ENCODE measurements around the gene CDH9. TPM values are rescaled to one million over a fixed set of nuclear protein-coding genes. Genes with fewer than 3 reads are reported as not detected.

CDH9 gene
- total RNA-seq, 1 experiment from 2014 or later: not detected

DNA sequence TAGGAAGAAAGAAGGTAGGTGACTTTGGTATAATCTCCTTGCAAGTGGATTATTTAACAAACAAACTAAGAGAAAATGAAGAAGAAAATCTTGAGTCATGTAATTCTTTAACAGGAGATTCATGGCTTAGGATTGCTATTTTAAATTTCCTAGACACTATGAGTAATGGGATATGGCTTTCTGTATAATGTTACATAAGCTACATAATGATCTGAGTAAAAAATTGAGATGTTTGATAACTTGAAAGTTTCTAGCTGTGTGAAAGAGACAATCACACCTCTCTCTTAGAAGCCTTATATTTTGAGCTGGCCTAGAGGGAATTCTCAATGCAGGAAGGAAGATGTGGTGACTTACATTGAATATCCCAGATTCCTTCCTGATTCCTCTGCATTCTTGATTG is 92.5 kb downstream of the CDH9 start:
- H3K4me1 ChIP-seq (replicated peaks; ENCODE audit: insufficient read depth): no peaks in the 10 kb centered on the region
- no peak for DNase-seq

DNA sequence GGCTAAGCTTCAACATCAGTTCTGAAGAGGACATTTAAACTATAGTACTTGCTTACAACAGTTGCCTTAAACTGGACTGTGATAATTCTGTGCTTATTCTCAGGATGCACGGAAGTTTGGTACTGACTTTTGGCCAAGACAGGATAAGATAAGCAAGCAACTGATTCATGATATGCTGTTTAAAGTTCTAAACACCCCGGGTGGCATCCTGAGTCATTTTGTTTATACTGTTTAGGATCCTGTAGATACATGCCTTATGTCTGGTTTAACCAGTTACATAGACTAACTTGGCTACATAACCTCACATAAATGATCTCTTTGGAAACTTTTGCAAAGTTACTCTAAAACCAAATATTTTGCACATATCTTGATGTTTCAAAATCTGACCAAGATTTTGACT is 95.9 kb downstream of the CDH9 start:
- Histone ChIP-seq H2AFZ (no peak overlapping the region), H3F3A (ENCODE audit: insufficient read depth, low read depth) (no peaks in the 10 kb centered on the region), H3K27me3 (ENCODE audit: insufficient read depth, low read depth) (no peaks in the 10 kb centered on the region), H3K9me2 (ENCODE audit: insufficient read depth) (no peaks in the 10 kb centered on the region), H3K4me2 (no peak overlapping the region), H3K9me3 (ENCODE audit: insufficient read depth, low read depth) (no peaks in the 10 kb centered on the region), H3K4me3 (no peak overlapping the region), H4K20me1 (ENCODE audit: insufficient read depth) (no peaks in the 10 kb centered on the region), H3K27ac (no peak overlapping the region), H3K79me2 (ENCODE audit: low read depth) (no peaks in the 10 kb centered on the region), H3K4me1 (replicated peaks; ENCODE audit: insufficient read depth) (no peaks in the 10 kb centered on the region), H3K36me3 (ENCODE audit: low read depth) (no peaks in the 10 kb centered on the region)
- no TSS peak for BruUV-seq (replicated peaks)
- ChIA-PET POLR2A (ENCODE audit: unreplicated experiment) (no interaction called here), CTCF (interaction anchor here (0.8 kb wide), 1 partner anchor 31 kb away, joined by 3 read pairs; no protein-coding TSS in a partner anchor)
- no peak for DNase-seq
- intact Hi-C loops (cut with micrococcal nuclease; ENCODE audit: unreplicated experiment): no loop called here
- TF ChIP-seq, protein P1, sequence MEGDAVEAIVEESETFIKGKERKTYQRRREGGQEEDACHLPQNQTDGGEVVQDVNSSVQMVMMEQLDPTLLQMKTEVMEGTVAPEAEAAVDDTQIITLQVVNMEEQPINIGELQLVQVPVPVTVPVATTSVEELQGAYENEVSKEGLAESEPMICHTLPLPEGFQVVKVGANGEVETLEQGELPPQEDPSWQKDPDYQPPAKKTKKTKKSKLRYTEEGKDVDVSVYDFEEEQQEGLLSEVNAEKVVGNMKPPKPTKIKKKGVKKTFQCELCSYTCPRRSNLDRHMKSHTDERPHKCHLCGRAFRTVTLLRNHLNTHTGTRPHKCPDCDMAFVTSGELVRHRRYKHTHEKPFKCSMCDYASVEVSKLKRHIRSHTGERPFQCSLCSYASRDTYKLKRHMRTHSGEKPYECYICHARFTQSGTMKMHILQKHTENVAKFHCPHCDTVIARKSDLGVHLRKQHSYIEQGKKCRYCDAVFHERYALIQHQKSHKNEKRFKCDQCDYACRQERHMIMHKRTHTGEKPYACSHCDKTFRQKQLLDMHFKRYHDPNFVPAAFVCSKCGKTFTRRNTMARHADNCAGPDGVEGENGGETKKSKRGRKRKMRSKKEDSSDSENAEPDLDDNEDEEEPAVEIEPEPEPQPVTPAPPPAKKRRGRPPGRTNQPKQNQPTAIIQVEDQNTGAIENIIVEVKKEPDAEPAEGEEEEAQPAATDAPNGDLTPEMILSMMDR (conservative IDR thresholded peaks at IDR 0.05): no peak
- TF ChIP-seq EZH2 (IDR thresholded peaks at IDR 0.05; ENCODE audit: low read depth): no peak

More for the DNA sequence above, 92.5 kb downstream of the CDH9 start:
- no peaks in the 10 kb centered on the region for H3K79me2 ChIP-seq (ENCODE audit: low read depth)
- no peaks in the 10 kb centered on the region for H3K36me3 ChIP-seq (ENCODE audit: low read depth)
- H3K4me3 ChIP-seq: no peak overlapping the region
- no peak overlapping the region for H2AFZ ChIP-seq
- H3K4me2 ChIP-seq: no peak overlapping the region
- H3K27ac ChIP-seq: no peak overlapping the region
- H3K9me2 ChIP-seq (ENCODE audit: insufficient read depth): no peaks in the 10 kb centered on the region
- H3K27me3 ChIP-seq (ENCODE audit: insufficient read depth, low read depth): no peaks in the 10 kb centered on the region
- TF ChIP-seq EZH2 (IDR thresholded peaks at IDR 0.05; ENCODE audit: low read depth): no peak
- TF ChIP-seq, protein P1 (conservative IDR thresholded peaks at IDR 0.05): no peak
- H4K20me1 ChIP-seq (ENCODE audit: insufficient read depth): no peaks in the 10 kb centered on the region
- H3K9me3 ChIP-seq (ENCODE audit: insufficient read depth, low read depth): no peaks in the 10 kb centered on the region
- ChIA-PET POLR2A (ENCODE audit: unreplicated experiment) (no interaction called here), CTCF (no interaction called here)
- intact Hi-C loops (cut with micrococcal nuclease; ENCODE audit: unreplicated experiment): no loop called here
- BruUV-seq (replicated peaks): no TSS peak
- H3F3A ChIP-seq (ENCODE audit: insufficient read depth, low read depth): no peaks in the 10 kb centered on the region

DNA sequence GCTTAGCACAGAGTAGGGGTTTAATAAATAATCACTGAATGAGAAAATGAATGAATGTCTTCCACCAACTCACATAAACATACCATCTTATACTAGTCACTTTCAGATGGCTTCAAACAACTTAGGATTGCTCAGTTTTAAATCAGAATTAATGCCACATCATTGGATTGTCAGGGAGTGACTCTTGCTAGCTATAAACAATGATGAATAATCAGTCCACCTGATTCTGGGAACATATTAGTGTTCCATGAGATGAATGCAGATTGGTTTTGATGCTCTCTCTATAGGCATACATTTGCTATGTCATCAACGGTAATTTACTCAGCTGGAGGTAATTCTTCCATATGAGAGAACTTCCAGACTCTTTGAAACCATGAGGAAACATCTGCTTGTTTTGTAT is 97.4 kb downstream of the CDH9 start:
- Histone ChIP-seq H3K4me2 (no peak overlapping the region), H3K27me3 (ENCODE audit: insufficient read depth, low read depth) (no peaks in the 10 kb centered on the region), H4K20me1 (ENCODE audit: insufficient read depth) (no peaks in the 10 kb centered on the region), H2AFZ (no peak overlapping the region), H3K79me2 (ENCODE audit: low read depth) (no peaks in the 10 kb centered on the region), H3K27ac (no peak overlapping the region), H3K4me3 (no peak overlapping the region), H3K9me2 (ENCODE audit: insufficient read depth) (no peaks in the 10 kb centered on the region), H3F3A (ENCODE audit: insufficient read depth, low read depth) (no peaks in the 10 kb centered on the region), H3K36me3 (ENCODE audit: low read depth) (no peaks in the 10 kb centered on the region), H3K4me1 (replicated peaks; ENCODE audit: insufficient read depth) (no peaks in the 10 kb centered on the region), H3K9me3 (ENCODE audit: insufficient read depth, low read depth) (no peaks in the 10 kb centered on the region)
- intact Hi-C loops (cut with micrococcal nuclease; ENCODE audit: unreplicated experiment): no loop called here
- no peak for DNase-seq
- POLR2A ChIA-PET (ENCODE audit: unreplicated experiment): no interaction called here
- no TSS peak for BruUV-seq (replicated peaks)
- TF ChIP-seq EZH2 (IDR thresholded peaks at IDR 0.05; ENCODE audit: low read depth): no peak
- TF ChIP-seq, protein P1 (conservative IDR thresholded peaks at IDR 0.05): no peak
- CTCF ChIA-PET: no interaction called here
